ENCODE data around the gene IGIP.

Gene IGIP

DNA sequence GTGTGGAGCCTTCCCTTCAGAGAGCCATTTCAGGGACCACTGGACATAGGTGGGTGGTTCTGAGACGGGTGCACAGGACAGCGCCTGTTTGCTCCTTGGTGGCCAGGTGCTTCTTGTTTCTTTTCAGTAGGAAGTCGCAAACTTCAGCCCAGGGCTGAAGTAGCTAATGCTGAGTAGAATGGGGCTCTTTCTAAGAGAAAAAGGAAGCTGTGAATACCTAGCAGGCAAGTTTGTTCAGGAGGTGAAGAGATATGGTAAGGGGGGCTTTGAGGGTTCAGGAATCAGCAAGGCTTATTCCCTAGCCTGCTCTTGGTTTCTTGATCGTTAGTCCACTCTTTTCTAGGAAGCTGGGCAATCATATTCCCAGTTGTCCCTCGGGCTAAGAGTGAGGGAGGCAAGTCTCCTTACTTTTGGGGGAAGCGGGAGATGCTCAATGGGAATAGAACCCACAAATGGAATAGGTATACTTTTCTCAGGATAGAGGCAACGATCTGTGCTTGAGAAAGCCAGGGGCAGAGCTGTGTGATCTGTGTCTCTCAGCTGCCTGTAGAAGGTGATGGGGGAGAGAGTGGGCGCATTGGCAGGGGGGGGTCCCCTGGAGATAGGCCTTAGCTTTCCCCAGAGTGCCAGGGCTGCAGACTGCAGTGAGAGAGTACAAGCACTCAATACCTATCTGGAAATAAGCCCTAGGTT, 13.7 kb upstream of the IGIP start:
- DNase-seq: no peak

GRCh38 chr5:140112685-140113179, 13.0 kb upstream of the IGIP start:
- no peak for DNase-seq

GRCh38 chr5:140113180-140113698, 12.5 kb upstream of the IGIP start:
- DNase-seq: no peak

GRCh38 chr5:140113699-140114263, 12.0 kb upstream of the IGIP start, which contains the start of gene PURA:
Gene PURA (plus strand): TSS chr5:140114109. CDS start chr5:140114182, 73 bp downstream.
- DNase-seq: peak; percentile 81

- DNase-seq: no peak
Observed at GRCh38 chr5:140114341-140115185, 11.2 kb upstream of the IGIP start.

DNA sequence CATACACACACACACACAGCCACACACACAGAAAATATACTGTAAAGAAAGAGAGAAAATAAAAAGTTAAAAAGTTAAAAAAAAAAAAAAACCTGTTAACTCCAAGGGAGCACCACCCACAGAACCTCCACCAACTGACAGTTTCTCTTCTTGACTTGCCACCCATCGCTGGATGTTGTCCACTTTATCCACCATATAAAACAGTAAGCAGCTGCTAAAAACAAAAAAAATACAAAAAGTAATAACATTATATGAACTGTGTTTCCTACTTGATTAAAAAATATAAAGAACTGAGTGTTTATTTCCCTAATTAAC, 10.6 kb upstream of the IGIP start:
- DNase-seq: no peak

DNA sequence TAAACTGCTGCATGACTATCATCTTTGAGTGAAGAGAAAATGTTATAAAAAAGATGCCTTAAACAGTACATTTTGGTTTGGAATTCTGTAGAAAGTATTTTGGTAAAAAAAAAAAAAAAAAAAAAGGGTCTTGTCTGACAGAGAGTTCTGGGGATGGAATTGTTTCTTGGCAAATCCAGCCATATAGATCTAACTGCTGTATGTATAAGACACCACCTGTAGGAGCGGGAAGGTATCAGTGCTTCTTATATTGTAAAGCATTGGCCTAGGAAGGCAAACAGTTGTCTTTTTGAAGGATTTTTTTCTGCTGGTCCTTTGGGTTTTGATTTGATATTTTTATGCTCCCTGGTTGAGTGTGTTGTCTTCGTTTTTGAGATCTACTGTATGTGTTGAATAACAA, 9.0 kb upstream of the IGIP start:
- no peak for DNase-seq

GRCh38 chr5:140117523-140117922, 8.2 kb upstream of the IGIP start:
- DNase-seq: no peak

DNA sequence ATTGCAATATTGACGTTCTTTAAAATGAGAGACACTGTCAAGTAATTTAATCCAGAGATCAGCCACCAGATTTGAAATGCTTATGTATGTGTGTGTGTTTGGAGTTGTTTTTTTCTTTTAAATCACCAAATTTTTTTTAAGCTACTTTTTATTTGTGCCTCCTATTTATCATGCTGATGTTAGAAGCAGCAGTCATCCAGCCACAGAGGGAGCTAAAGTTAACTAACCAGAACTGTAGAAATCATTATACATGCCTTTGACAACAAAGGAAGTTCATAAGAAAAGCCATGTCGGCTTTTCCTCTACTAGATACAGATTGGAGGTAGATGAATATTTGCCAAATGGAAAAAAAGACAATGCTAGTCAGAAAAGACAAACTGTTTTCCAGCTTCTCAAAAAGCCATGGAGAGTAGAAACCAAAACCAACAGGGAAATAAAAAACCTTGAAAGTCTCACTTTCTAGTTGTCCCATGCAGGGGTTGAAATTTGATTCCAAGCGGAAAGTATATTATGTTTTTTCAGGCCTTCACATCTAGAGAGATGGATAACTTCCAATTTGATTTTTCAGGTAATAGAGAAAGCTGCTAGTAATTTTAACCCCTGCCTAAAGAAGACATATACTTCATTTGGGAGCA, 7.3 kb upstream of the IGIP start:
- no peak for DNase-seq

DNA sequence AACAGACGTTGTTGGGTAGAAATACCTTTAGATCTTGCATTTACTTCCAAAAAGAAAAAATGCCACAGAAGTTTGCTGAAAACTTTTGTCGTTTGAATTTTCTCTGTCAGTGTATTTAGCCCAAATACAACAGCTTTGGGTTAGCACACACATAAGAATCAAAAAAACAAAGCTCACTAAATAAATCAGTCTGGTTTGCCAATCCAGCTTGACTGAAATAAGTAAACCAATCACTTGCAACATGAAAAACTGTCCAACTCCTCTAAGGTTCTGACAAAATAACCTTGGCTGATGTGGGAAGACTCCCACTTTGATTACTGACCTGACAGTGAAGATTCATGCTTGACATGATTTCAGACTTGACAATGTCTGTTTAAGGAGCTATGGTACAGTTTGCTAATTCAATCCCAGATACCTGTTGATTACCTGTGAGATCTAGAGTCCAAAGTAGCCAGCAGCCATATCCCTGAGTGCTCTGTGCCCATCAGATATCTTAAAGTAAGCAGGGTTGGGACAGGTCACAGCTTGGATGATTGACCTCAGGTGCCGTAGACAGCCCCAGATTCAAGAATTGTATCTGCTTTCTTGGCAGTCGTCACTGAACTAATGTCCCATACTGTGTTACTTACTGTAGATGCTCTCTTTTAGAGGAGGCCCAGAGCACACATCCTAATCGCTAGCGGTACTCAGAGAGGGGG, 727 bp downstream of the IGIP start:
- no peak for DNase-seq

DNA sequence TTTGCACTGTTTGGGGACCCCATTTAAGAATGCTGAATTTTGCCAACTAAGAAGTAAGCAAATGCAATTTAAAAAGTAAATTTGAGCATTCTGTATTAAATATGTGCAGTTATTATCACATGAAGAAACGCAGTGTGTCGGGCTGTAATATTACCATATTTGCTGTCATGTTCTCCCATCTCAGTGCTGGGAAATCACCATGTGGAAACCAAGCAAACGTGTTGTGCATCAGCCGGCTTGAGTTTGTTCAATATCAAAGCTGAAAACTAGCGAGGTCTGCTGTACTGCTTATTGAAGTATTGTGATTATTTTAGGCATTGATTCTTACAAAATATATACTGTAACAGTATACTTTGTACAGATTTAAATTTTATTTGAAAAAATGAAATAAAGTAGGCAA, 2.6 kb downstream of the IGIP start:
- DNase-seq: no peak

DNA sequence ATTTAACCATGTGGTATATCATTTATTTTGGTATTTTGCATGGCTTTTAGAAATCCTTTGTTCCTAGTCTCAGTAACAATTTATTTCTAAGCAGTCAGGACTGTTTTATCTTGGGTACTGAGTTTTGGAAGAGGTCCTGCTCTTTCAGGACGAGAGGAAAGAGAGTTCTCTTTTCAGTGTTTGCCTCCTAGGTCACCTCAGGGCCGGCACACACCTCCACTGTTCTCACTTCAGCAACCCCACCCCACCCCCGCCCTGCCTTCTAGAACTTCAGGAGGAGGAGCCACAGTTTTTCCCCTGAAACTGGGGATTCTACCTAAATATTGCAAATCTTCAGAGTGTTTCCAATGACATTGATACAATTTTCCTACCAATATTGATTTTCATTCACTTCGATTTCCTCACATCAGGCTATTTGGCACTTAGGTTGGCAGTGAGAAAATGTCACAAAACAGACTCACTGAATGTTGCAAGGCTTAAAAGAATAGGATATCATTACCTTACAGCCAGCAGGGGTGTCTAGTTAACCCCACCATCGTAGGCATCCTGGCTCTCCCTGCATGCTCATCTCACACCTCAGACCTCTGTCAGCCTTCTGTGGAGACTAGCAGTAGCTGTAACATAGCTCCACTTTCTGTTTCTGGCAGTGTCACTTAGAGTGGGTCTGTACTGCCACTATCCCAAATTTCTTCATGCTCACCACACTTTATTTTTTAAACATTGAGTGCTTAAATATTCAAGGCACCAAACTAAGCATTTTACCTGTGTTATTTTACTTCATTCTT, 5.4 kb downstream of the IGIP start:
- no peak for DNase-seq

- DNase-seq: no peak
Observed at GRCh38 chr5:140131967-140132409, 6.3 kb downstream of the IGIP start.

GRCh38 chr5:140133514-140134167, 7.9 kb downstream of the IGIP start:
- no peak for DNase-seq

DNA sequence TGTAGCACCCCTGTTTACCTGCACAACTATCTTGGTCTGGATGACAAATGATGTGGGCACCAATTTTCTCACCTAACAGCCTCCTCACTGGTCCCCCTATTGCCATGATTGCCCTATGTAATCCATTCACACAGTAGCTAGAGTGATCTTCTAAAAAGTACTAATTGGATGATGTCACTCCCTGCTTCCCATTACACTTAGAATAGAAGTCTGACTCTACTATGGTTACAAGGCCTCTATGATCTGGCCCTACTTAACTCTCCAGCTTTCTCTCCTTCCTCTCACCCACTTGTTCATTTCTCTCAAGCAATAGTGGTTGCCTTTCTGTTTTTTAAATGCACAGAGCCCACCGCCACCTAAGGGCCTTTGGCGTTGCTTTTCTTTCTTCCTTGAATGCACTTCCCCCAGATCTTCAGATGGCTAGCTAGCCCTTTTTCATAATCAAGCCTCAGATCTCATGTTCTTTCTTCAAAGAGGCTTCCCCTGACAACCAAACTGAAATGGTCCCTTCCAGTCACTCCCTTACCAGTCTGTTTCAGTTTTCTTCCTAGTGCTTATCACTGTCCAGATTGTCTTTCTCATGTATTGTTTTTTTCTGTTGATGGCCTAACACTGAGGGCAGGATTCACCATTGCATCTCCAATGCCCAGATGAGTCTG, 8.7 kb downstream of the IGIP start:
- no peak for DNase-seq

DNA sequence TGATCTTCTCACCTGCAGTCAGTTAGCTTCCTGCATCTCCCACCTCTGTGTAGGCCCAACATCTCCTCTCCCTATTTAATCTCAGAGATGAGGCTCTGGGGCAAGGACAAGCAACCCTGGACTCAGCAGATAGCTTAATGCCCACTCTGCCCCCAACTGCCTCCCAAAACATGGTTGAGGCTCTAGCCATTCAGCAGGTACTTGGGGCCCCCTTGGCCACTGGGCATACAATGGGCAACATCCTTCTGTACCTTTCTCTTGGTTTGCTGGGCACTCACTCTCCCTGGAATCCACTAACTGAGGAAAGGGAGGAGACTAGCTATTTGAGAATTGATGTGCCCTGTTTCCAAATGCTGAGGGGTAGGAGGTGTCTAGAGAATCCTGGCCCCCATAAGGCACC, 9.4 kb downstream of the IGIP start:
- no peak for DNase-seq

DNA sequence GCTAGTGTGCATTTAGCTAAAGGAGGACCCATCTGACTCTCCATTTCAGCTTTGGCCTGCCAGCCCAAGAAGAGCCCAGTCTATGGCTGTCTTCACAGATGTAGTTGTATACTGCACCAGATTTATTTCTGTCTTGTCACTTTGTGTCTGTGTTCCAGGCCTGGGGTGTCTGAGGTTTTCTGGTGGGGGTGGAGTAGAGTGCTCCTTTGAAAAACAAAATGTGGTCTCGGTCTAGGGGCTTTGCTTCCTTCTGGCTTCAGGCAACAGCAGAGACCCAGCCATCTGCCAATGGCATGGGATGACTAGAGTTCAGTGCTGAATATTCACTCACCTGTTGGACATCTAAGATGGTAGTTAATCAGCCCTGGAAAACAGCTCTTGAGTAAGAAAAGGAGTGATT, 10.9 kb downstream of the IGIP start:
- DNase-seq: no peak

- DNase-seq: no peak
Observed at GRCh38 chr5:140140435-140140834, 14.7 kb downstream of the IGIP start.

GRCh38 chr5:140141241-140141640, 15.5 kb downstream of the IGIP start:
- DNase-seq: no peak

- DNase-seq: no peak
Observed at GRCh38 chr5:140142246-140142645, 16.5 kb downstream of the IGIP start.

DNA sequence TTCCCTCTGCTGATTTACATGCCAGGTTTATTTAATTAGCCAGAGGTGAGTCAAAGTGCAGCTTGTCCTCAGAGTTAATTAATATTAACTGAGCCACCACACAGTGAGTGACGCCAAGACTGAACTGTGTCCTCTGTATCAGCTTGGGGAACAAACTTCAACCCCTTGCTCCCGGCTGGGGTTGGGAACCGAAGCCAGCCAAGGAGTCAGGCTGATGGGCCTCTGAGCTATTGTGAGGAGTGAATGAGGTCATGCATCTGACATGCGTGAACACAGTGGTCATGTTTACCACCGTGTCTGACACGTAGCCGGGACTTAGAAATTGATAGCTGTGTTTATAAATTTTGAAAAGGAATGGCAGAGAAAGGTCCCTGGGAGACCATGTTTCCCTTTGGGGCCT, 17.1 kb downstream of the IGIP start:
- no peak for DNase-seq

Data from NCI-H2171 (cell line).